Measurements from ENCODE around the gene ZNF335. TPM values are rescaled to one million over a fixed set of nuclear protein-coding genes. Genes with fewer than 3 reads are reported as not detected.
"Not testable (repeated sequence)": the region's sequence is repeated elsewhere in the genome, so short reads cannot be mapped to it uniquely, and the experiment has no call there.

The ZNF335 gene
- total RNA-seq, 1 donor: 49.4 TPM

DNA sequence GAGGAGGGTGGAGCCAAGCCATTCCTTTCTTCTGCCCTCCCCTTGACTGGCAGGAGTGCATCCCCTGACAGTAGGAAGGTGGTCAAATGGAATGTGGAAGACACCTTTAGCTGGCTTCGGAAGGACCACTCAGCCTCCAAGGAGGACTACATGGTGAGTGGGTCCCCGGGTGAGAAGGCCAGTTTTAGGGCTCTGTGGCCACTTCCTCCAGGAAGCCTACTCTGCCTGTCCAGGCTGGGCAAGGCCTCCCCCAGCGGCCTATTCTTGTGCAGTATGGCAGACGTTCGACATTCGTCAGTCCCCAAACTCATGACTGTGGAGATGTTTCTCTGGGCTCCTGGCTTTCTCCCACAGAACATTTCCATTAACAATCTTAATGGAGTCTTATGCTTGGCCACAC, 28.4 kb downstream of the ZNF335 start:
- Histone ChIP-seq H3K4me1 (ENCODE audit: insufficient read depth, low read length) (peaks cover 58% of the 10 kb centered on the region), H3K27me3 (ENCODE audit: insufficient read depth, low read length) (no peaks in the 10 kb centered on the region), H3K4me3 (ENCODE audit: low read length) (no peak overlapping the region), H3K9me3 (ENCODE audit: low read depth, low read length) (no peaks in the 10 kb centered on the region)

DNA sequence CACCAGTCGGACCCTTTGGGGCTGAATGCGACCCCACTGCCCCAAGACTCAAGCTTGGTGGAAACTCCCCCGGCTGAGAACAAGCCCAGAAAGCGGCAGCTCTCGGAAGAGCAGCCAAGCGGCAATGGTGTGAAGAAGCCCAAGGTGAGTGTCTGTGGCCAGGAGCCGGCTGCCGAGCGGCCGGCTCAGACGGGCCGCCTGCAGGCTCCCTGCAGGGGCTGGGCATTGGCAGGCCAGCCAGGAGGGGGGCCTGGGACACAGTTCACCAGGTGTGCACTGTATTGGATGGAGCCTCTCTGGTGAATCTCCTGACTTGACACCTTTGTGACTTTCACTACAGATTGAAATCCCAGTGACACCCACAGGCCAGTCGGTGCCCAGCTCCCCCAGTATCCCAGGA, 31.5 kb downstream of the ZNF335 start:
- H3K4me1 ChIP-seq (ENCODE audit: insufficient read depth, low read length): peaks cover 60% of the 10 kb centered on the region
- H3K9me3 ChIP-seq (ENCODE audit: low read depth, low read length): no peaks in the 10 kb centered on the region
- H3K27me3 ChIP-seq (ENCODE audit: insufficient read depth, low read length): no peaks in the 10 kb centered on the region
- no peak overlapping the region for H3K4me3 ChIP-seq (ENCODE audit: low read length)

DNA sequence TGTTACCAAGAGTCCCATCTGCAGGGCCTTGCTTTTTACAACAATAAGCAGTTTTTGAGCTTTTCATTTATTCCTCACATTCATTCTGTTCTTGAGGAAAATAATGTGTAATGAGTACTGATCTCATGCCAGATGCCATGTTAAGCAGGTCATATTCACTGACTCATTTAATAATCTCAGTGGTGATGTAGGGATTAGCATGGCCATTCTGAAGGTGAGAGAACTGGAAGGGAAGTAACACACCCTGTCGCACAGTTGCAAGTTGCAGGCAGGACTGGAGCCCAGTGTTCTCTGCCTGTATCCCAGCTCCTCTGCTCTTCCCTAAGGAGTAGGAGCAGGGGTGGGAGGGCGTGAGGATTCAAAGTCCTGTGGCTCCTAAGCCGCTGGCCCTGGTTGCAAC, 31.9 kb downstream of the ZNF335 start:
- Histone ChIP-seq H3K27me3 (ENCODE audit: insufficient read depth, low read length) (no peaks in the 10 kb centered on the region), H3K4me1 (ENCODE audit: insufficient read depth, low read length) (peaks cover 56% of the 10 kb centered on the region), H3K4me3 (ENCODE audit: low read length) (no peak overlapping the region), H3K9me3 (ENCODE audit: low read depth, low read length) (no peaks in the 10 kb centered on the region)

DNA sequence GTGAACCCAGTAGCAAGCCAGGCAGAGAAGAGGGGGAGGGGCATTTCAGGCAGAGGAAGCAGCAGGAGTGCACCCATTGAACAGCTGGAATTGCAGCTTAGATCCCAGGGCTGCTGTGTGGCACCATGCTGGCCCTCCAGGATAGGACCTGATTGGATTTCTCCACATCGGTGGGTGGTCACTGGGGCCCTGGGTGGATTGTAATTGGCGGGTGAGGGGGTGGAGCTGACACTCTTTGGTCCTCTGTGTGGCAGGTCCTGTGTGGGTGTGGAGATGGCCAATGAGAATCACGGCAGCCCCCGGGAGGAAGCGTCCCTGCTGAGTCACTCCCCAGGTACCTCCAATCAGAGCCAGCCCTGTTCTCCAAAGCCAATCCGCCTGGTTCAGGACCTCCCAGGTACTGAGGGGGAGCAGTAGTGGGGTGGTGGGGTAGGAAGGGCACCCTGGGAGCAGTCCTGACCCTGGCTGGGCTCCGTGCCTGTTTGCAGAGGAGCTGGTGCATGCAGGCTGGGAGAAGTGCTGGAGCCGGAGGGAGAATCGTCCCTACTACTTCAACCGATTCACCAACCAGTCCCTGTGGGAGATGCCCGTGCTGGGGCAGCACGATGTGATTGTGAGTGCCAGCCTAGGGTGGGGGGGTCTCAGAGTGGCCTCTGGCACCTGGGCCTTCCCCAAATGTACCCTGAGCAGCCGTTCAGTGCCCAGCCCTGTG, 33.1 kb downstream of the ZNF335 start:
- no peak overlapping the region for H3K4me3 ChIP-seq (ENCODE audit: low read length)
- H3K9me3 ChIP-seq (ENCODE audit: low read depth, low read length): no peaks in the 10 kb centered on the region
- H3K4me1 ChIP-seq (ENCODE audit: insufficient read depth, low read length): peaks cover 45% of the 10 kb centered on the region
- H3K27me3 ChIP-seq (ENCODE audit: insufficient read depth, low read length): no peaks in the 10 kb centered on the region

DNA sequence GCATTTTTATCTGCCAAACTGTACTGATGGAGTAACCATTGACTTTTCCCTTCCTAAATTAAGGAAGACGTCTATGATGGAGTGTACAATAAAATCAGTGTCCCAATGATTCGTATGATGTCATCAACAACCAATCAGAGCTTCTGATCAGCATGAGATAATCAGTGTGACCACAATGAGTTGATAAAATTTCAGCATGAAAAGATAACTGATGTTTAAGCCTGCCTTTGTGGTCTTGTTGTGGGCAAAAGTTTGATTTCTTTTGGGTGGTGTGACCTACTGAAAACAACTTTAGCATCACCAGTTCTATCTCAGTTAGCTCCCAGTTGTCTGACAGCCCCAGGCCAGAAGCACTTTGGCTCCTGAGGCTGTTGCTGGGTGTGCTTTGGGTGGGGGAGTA, 34.2 kb downstream of the ZNF335 start:
- no peaks in the 10 kb centered on the region for H3K9me3 ChIP-seq (ENCODE audit: low read depth, low read length)
- no peaks in the 10 kb centered on the region for H3K27me3 ChIP-seq (ENCODE audit: insufficient read depth, low read length)
- peaks cover 41% of the 10 kb centered on the region for H3K4me1 ChIP-seq (ENCODE audit: insufficient read depth, low read length)
- no peak overlapping the region for H3K4me3 ChIP-seq (ENCODE audit: low read length)

DNA sequence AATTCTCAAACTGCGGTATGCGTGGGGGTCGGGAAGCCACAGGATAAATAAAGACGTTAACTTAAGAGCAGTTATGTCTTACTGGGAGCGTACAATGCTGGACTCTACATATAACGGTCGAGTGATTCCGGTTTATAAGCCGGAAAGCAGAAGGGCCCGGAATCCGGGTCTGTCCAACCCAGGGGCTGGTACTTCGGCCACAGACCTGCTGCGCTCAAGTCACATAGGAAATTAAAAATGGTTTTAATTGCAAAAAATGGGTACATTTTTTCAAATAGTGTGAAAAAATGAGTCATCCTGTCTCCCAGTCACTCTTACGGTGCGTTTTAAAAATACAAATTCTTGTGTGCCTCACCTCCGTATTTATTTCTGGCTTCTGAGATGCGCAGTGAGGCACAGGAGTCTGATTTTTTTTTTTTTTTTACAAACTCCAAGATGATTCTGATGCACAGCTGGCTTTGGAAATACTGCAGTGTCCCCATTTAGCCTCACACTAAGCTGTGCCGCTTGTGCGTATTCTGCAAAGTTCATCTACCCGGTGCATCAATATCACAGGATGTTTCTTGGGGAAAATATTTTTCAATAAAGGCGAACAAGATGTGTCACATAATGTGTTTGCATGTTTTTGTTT, 36.5 kb downstream of the ZNF335 start:
- H3K4me1 ChIP-seq (ENCODE audit: insufficient read depth, low read length): peaks cover 41% of the 10 kb centered on the region
- H3K9me3 ChIP-seq (ENCODE audit: low read depth, low read length): no peaks in the 10 kb centered on the region
- H3K27me3 ChIP-seq (ENCODE audit: insufficient read depth, low read length): no peaks in the 10 kb centered on the region
- peak overlapping the region; percentile 99 for H3K4me3 ChIP-seq (ENCODE audit: low read length)

DNA sequence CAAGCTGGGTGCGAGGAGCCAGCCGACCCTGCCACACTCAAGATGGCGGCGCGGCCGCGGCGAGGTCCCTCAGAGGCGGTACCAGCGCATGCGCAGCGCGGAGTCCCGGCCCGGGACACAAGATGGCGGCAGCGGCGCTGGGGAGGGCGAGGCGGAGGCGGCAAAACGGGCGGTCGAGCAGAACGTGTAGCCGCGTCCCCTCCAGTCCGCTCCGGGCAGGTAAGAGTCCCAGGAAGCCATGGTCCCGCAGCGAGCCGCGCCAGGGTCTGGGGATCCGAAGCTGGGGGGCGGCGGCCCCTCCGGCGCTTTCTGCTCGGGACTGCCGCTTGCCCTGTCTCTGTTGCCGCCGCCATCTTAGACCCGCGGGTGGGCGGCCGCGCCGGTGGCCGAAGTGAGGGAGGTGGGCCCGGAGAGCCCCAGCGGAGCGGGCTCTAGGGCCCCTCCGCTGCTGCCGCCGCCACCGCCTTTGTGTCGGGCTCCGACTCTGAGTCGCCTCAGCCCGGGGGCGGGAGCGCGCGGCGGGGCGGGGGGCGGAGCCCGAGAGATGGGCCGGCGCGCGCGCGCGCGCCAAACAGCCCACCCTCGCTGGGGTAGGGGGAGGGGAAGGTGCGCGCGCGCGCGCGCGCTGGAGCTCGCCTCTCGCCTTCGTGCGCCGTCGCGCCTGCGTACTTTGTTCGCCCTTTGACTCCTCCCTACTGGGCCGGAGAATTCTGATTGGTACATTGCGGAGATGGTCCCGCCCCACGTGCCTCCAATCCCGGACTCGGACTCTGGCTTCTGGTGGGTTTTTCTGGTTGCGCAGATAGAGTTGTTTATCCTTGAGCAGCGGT, 37.2 kb downstream of the ZNF335 start, which contains the start of gene PCIF1:
Gene PCIF1, plus strand, starts transcription at position 98 of the 830 bp plus-strand sequence. CDS start 4,317 bp downstream, outside the sequence.
- Histone ChIP-seq H3K4me1 (ENCODE audit: insufficient read depth, low read length) (peaks cover 41% of the 10 kb centered on the region), H3K4me3 (ENCODE audit: low read length) (peak within 1 kb of the TSS; percentile 99), H3K9me3 (ENCODE audit: low read depth, low read length) (no peaks in the 10 kb centered on the region), H3K27me3 (ENCODE audit: insufficient read depth, low read length) (no peaks in the 10 kb centered on the region)

DNA sequence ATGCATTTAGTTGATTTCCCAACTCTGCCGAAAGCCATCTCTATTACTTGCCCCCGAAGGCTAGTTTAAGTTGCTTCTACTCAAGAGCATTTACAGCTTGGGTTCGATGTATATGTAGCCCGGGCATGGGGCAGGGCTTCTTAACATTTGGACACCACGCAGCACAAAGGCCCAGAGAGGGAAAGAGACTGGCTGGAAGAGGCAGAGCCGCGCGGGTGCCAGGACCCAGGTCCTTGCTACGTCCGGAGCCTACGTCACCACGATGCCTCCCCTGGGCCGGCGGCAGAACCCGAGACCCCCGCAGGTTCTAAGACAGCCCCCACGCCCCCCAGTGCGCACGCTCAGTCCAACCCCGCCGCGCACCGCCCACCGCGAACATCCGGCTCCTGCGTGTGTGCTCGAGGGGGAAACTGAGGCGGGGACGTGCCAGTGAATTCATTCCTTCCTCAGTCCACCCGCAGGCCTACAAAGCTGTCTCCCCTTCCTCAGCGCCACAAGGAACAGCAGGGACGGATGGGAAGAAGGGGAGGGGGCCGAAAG, 37.9 kb downstream of the ZNF335 start:
- Histone ChIP-seq H3K9me3 (ENCODE audit: low read depth, low read length) (no peaks in the 10 kb centered on the region), H3K27me3 (ENCODE audit: insufficient read depth, low read length) (no peaks in the 10 kb centered on the region)

DNA sequence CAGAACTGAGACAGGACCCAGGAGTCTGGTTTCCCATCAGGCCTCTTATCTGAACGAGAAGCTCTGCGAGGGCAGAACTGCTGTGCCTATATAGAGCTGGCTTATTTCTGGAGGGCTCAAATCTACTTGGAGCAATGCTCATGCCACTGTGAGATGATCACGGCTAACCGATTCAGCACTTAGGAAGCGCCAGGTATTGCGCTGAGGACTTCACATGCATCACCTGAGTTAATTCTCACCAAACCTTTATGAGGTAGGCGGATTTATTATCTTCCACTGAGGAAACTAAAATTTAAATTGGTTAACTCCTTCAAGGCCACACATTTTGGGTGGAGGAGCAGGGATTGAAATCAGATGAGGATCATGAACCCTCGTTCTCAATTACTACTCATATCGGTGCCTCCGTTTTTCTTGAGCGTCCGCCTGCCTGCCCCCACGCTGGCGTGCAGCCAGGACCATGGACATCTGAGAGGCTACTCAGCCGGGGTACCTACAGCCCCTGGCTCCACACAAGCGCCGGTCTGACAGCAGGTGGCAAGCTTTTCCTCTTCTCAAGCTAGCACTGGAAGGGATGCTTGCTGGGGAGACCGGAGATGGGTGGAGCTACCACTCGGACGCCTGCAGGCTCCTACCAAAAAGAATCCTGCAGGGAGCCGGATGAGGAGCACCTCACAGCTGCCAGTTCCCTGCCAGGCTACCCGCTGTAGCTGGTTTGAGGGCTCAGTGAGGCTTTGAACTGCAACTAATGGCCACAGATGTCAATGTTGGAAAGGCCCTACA, 38.5 kb downstream of the ZNF335 start:
- H3K27me3 ChIP-seq (ENCODE audit: insufficient read depth, low read length): no peaks in the 10 kb centered on the region
- peaks cover 35% of the 10 kb centered on the region for H3K4me1 ChIP-seq (ENCODE audit: insufficient read depth, low read length)
- peak overlapping the region; percentile 99 for H3K4me3 ChIP-seq (ENCODE audit: low read length)
- no peaks in the 10 kb centered on the region for H3K9me3 ChIP-seq (ENCODE audit: low read depth, low read length)

More for the DNA sequence above, 37.9 kb downstream of the ZNF335 start:
- Histone ChIP-seq H3K4me1 (ENCODE audit: insufficient read depth, low read length) (peaks cover 41% of the 10 kb centered on the region), H3K4me3 (ENCODE audit: low read length) (peak overlapping the region; percentile 99)

DNA sequence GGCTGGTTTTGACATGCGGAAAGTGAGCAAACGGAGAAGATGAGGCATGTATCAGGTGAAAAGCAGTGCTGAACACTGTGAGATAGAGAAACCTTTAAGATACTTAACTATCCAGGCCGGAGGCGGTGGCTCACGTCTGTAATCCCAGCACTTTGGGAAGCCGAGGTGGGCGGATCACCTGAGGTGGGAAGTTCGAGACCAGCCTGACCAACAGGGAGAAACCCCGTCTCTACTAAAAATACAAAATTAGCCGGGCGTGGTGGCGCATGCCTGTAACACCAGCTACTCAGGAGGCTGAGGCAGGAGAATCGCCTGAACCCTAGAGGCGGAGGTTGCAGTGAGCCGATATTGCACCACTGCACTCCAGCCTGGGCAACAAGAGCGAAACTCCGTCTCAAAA, 40.3 kb downstream of the ZNF335 start:
- H3K27me3 ChIP-seq (ENCODE audit: insufficient read depth, low read length); H3K9me3 ChIP-seq (ENCODE audit: low read depth, low read length); H3K4me3 ChIP-seq (ENCODE audit: low read length): not testable (repeated sequence)
- H3K4me1 ChIP-seq (ENCODE audit: insufficient read depth, low read length): peaks cover 20% of the 10 kb centered on the region

DNA sequence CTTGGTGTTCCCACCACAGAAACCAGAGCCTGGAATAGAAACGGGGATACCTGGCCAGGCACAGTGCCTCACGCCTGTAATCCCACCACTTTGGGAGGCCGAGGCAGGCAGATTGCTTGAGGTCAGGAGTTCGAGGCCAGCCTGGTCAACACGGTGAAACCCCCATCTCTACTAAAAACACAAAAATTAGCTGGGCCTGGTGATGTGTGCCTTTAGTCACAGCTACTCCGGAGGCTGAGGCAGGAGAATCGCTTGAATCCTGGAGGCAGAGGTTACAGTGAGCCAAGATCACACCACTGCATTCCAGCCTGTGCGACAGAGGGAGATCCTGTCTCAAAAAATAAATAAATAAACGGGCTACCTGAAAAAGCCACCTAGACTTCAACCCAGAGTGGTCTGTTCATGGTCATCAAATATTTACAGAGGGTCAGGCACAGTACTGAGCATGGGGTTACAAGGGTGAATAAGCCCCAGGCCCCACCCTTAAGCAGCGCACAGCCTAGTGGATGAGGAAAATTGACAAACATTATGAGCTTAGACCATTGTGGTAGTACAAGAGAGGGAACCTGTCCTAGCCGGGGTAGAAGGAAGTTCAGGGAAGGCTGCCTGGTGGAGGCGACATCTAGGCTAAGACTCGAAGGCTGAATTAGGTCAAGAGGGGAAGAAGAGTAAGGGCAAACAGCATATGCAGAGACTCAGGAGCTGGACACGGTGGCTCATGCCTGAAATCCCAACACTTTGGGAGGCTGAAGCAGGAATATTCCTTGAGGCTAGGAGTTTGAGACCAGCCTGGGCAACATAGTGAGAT, 44.7 kb downstream of the ZNF335 start:
- Histone ChIP-seq H3K4me3 (ENCODE audit: low read length) (no peak overlapping the region), H3K9me3 (ENCODE audit: low read depth, low read length) (no peaks in the 10 kb centered on the region), H3K4me1 (ENCODE audit: insufficient read depth, low read length) (peaks cover 4% of the 10 kb centered on the region), H3K27me3 (ENCODE audit: insufficient read depth, low read length) (no peaks in the 10 kb centered on the region)

DNA sequence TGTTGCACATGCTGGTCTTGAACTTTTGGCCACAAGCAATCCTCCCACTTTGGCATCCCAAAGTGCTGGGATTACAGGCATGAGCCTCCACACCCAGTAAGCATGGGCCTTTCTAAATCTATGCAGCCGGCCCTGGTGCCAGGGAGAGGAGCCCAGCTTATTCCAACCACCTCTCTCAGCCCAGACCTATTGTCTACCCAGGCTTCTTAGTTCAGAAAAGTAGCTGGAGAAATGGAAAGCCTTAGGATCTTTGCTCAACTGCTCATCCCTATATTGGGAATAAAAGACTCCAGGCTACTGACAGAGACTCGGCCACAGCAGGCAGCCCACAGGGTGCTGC, 45.3 kb downstream of the ZNF335 start:
- no peaks in the 10 kb centered on the region for H3K27me3 ChIP-seq (ENCODE audit: insufficient read depth, low read length)
- H3K4me1 ChIP-seq (ENCODE audit: insufficient read depth, low read length): peaks cover 4% of the 10 kb centered on the region
- no peaks in the 10 kb centered on the region for H3K9me3 ChIP-seq (ENCODE audit: low read depth, low read length)

DNA sequence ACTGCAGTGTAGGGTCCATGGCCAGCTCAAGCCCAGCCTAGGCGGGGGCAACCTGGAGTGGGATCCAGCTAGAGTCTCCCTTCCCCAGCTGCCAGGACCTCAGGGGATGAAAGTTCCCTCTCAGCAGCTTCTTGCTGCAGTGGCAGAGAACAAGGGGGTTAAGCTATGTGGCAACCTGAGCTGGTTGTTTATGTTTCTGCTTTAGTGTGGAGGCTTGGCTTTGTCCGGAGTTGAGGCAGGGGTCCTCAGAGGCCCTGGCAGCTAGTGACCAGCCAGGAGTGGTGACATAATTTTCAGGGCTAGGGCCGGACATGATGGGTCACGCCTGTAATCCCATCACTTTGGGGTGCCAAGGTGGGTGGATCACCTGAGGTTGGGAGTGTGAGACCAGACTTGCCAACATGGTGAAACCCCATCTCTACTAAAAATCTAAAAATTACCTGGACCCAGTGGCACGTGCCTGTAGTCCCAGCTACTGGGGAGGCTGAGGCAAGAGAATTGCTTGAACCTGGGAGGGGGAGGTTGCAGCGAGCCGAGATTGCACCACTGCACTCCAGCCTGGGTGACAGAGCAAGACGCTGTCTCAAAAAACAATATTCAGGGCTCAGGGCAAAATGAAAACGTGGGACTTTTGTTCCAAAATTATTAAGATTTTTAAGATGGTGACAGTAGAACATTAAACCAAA, 46.0 kb downstream of the ZNF335 start:
- peaks cover 4% of the 10 kb centered on the region for H3K4me1 ChIP-seq (ENCODE audit: insufficient read depth, low read length)
- no peaks in the 10 kb centered on the region for H3K9me3 ChIP-seq (ENCODE audit: low read depth, low read length)
- H3K27me3 ChIP-seq (ENCODE audit: insufficient read depth, low read length): no peaks in the 10 kb centered on the region
- no peak overlapping the region for H3K4me3 ChIP-seq (ENCODE audit: low read length)

More for the DNA sequence above, 45.3 kb downstream of the ZNF335 start:
- no peak overlapping the region for H3K4me3 ChIP-seq (ENCODE audit: low read length)

All from mononuclear cell (primary cell).